SU-DHL-6 (cell line): ENCODE results near the gene CHD6.

Experiments
- H2AFZ ChIP-seq: fragments of 200-600 bp; sonication (generic); 2 replicates; pipeline ENCODE4 v1.6.1; 2014; ENCODE audit warnings: low read depth, mild to moderate bottlenecking, moderate library complexity, mixed read lengths, antibody characterized with exemption, low read length; ENCODE audit not compliant: severe bottlenecking
- H3F3A ChIP-seq: fragments of 200-600 bp; shearing (Covaris generic); 2 replicates; pipeline ENCODE4 v1.6.0; 2016; ENCODE audit warnings: antibody characterized with exemption, mild to moderate bottlenecking; ENCODE audit not compliant: insufficient read depth
- H3K27ac ChIP-seq: fragments of 200-600 bp; sonication (generic); 2 replicates; pipeline ENCODE4 v1.5.1; 2016; ENCODE audit warnings: low read depth, mild to moderate bottlenecking, low read length, moderate library complexity, mixed read lengths
- H3K27me3 ChIP-seq: fragments of 200-600 bp; sonication (generic), shearing (Covaris generic); 2 replicates; pipeline ENCODE4 v1.6.0; 2014; ENCODE audit warnings: mild to moderate bottlenecking, low read length
- H3K36me3 ChIP-seq: fragments of 200-600 bp; sonication (generic); 2 replicates; pipeline ENCODE4 v1.6.1; 2014; ENCODE audit warnings: mild to moderate bottlenecking, low read length, mixed read lengths
- H3K4me2 ChIP-seq: fragments of 300-600, 200-600 bp; shearing (Covaris generic), sonication (generic); 2 replicates; pipeline ENCODE4 v1.6.0; 2014; ENCODE audit warnings: low read length, low read depth, mild to moderate bottlenecking; ENCODE audit not compliant: poor library complexity, severe bottlenecking
- H3K4me3 ChIP-seq: fragments of 200-600 bp; sonication (generic); 2 replicates; pipeline ENCODE4 v1.5.1; 2014; ENCODE audit warnings: antibody characterized with exemption, low read length, mild to moderate bottlenecking, mixed read lengths; ENCODE audit not compliant: insufficient read depth, poor library complexity, severe bottlenecking
- H3K79me2 ChIP-seq: fragments of 200-600 bp; sonication (generic); 2 replicates; pipeline ENCODE4 v1.6.1; 2014; ENCODE audit warnings: mild to moderate bottlenecking, low read length, moderate library complexity; ENCODE audit not compliant: insufficient read depth
- H3K9ac ChIP-seq: fragments of 200-600 bp; sonication (generic); 2 replicates; pipeline ENCODE4 v1.7.0; 2014; ENCODE audit warnings: mild to moderate bottlenecking, low read length
- H3K9me2 ChIP-seq: fragments of 200-600 bp; sonication (generic); replicated peaks from 2 replicates; pipeline ENCODE4 v1.6.1; 2014; ENCODE audit warnings: low read length; ENCODE audit not compliant: insufficient read depth
- H3K9me3 ChIP-seq: fragments of 200-600 bp; sonication (generic); 2 replicates; pipeline ENCODE4 v1.6.1; 2014; ENCODE audit warnings: low read length, mixed read lengths; ENCODE audit not compliant: insufficient read depth
- H4K20me1 ChIP-seq: fragments of 200-600 bp; sonication (generic); 2 replicates; pipeline ENCODE4 v1.6.1; 2014; ENCODE audit warnings: low read depth, mild to moderate bottlenecking, antibody characterized with exemption, low read length, moderate library complexity, mixed read lengths
- EZH2phosphoT487 ChIP-seq: fragments of 200-600 bp; sonication (generic), shearing (Covaris generic); conservative IDR thresholded peaks from 2 replicates; pipeline ENCODE4 v1.6.1; 2018; ENCODE audit warnings: mild to moderate bottlenecking, antibody characterized with exemption, low read length, moderate library complexity, mixed read lengths
- TF ChIP-seq, protein P1 (sequence below): fragments of 200-600 bp; sonication (generic); IDR thresholded peaks from one replicate; pipeline ENCODE4 v1.5.1; 2017; ENCODE audit warnings: antibody characterized with exemption, mild to moderate bottlenecking, low read length, moderate library complexity; ENCODE audit not compliant: insufficient read depth, poor library complexity, severe bottlenecking

CHD6 gene

GRCh38 chr20:41406896-41407444, 211.2 kb downstream of the CHD6 start:
- no peaks in the 10 kb centered on the region for H3K79me2 ChIP-seq
- TF ChIP-seq, protein P1, sequence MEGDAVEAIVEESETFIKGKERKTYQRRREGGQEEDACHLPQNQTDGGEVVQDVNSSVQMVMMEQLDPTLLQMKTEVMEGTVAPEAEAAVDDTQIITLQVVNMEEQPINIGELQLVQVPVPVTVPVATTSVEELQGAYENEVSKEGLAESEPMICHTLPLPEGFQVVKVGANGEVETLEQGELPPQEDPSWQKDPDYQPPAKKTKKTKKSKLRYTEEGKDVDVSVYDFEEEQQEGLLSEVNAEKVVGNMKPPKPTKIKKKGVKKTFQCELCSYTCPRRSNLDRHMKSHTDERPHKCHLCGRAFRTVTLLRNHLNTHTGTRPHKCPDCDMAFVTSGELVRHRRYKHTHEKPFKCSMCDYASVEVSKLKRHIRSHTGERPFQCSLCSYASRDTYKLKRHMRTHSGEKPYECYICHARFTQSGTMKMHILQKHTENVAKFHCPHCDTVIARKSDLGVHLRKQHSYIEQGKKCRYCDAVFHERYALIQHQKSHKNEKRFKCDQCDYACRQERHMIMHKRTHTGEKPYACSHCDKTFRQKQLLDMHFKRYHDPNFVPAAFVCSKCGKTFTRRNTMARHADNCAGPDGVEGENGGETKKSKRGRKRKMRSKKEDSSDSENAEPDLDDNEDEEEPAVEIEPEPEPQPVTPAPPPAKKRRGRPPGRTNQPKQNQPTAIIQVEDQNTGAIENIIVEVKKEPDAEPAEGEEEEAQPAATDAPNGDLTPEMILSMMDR, result no peak
- no peak for TF ChIP-seq EZH2phosphoT487
- H3K36me3 ChIP-seq, result no peaks in the 10 kb centered on the region
- no peaks in the 10 kb centered on the region for H3K27me3 ChIP-seq
- no peak overlapping the region for H3K4me3 ChIP-seq
- no peaks in the 10 kb centered on the region for H3K9me3 ChIP-seq
- no peaks in the 10 kb centered on the region for H3K9me2 ChIP-seq
- H4K20me1 ChIP-seq, result no peaks in the 10 kb centered on the region
- H3F3A ChIP-seq, result no peaks in the 10 kb centered on the region
- no peak overlapping the region for H3K9ac ChIP-seq
- H3K27ac ChIP-seq, result no peak overlapping the region
- H2AFZ ChIP-seq, result no peak overlapping the region
- no peak overlapping the region for H3K4me2 ChIP-seq

DNA sequence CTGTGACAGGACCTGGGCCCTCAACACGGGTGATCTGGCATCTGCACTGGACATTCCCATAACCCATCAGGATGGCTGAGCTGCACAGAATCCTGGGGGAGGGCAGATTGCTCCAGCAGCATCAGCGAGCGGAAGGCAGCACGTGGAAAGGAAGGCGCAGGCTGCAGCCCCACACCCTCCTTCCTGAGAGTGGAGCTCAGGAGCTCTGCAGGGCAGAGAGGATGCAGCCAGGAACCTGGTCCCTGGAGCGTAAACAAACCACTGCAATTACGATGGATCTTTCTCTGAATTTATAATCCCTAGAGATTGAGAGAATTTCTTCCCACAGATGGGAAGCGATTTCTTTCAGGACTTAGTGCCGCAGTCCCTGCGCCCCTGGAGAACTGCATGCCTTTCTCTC, 211.8 kb downstream of the CHD6 start:
- Histone ChIP-seq H3K9ac (no peak overlapping the region), H3K27ac (no peak overlapping the region), H3F3A (no peaks in the 10 kb centered on the region), H3K36me3 (no peaks in the 10 kb centered on the region), H3K4me3 (no peak overlapping the region), H3K9me2 (no peaks in the 10 kb centered on the region), H2AFZ (no peak overlapping the region), H4K20me1 (no peaks in the 10 kb centered on the region), H3K27me3 (no peaks in the 10 kb centered on the region), H3K79me2 (no peaks in the 10 kb centered on the region), H3K4me2 (no peak overlapping the region), H3K9me3 (no peaks in the 10 kb centered on the region)
- no peak for TF ChIP-seq EZH2phosphoT487
- TF ChIP-seq, protein P1, result no peak

DNA sequence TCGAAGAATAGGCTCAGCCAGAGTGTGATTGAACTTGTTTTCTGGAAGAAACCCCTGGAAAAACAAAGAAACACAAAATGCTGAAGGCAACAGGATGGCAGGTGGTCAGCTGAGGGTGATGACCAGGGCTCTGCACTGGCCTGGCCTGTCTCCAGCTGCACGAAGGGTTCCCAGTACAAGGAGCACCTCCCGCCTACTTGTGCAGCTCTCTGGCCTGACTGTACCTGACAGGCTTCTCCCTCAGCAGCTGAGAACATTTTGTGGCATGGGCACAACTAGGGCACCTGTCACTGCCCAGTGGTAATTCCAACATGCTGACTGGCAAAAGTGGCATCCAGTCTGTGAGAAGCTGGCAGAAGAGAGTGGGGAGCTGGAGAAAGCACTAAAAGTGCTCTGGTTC, 212.7 kb downstream of the CHD6 start:
- Histone ChIP-seq H3K27me3 (no peaks in the 10 kb centered on the region), H3K36me3 (no peaks in the 10 kb centered on the region), H3K9me3 (no peaks in the 10 kb centered on the region), H4K20me1 (no peaks in the 10 kb centered on the region), H3K4me3 (no peak overlapping the region), H2AFZ (no peak overlapping the region), H3F3A (no peaks in the 10 kb centered on the region), H3K9ac (no peak overlapping the region), H3K9me2 (no peaks in the 10 kb centered on the region), H3K27ac (no peak overlapping the region), H3K79me2 (no peaks in the 10 kb centered on the region), H3K4me2 (no peak overlapping the region)
- TF ChIP-seq, protein P1, result no peak
- no peak for TF ChIP-seq EZH2phosphoT487

DNA sequence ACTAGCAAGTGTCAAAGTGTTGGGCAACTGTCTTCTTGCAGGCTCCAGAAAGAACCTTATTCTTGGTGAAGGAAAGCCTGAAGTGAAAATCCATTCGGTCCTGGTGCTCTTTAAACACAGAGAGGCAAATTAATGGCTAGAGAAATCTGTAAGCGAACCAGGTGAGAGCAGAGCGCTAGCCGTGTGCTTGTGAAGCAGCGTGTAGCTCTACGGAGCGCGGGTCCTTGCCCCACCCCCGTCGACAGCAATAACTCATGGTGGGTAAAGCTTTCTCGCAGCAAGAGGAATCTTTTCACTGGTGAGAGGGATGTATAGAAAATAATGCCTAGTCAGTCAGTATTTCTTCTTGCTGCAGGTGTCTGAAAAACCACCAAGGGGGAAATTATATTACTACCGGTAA, 214.6 kb downstream of the CHD6 start:
- no peaks in the 10 kb centered on the region for H3F3A ChIP-seq
- H2AFZ ChIP-seq, result no peak overlapping the region
- H3K9me3 ChIP-seq, result no peaks in the 10 kb centered on the region
- no peaks in the 10 kb centered on the region for H3K27me3 ChIP-seq
- no peak overlapping the region for H3K9ac ChIP-seq
- no peaks in the 10 kb centered on the region for H3K79me2 ChIP-seq
- no peaks in the 10 kb centered on the region for H4K20me1 ChIP-seq
- H3K36me3 ChIP-seq, result no peaks in the 10 kb centered on the region
- no peak overlapping the region for H3K4me2 ChIP-seq
- no peak overlapping the region for H3K4me3 ChIP-seq
- TF ChIP-seq EZH2phosphoT487, result no peak
- TF ChIP-seq, protein P1, result no peak
- H3K27ac ChIP-seq, result no peak overlapping the region
- no peaks in the 10 kb centered on the region for H3K9me2 ChIP-seq
